Activated naive CD4-positive, alpha-beta T cell treated with anti-CD3 and anti-CD28 coated beads, Interleukin-2, amount 50 U/mL, for 24 hours (primary cell): Measurements from ENCODE around the gene UQCC3.
"Not testable (repeated sequence)": the region's sequence is repeated elsewhere in the genome, so short reads cannot be mapped to it uniquely, and the experiment has no call there.

Experiments used
- H3K27ac Mint-ChIP-seq: one replicate; pipeline ENCODE4 v1.8.0; 2021; ENCODE audit warnings: mild to moderate bottlenecking, mixed read lengths
- H3K27me3 Mint-ChIP-seq: one replicate; pipeline ENCODE4 v1.8.0; 2021; ENCODE audit warnings: mixed read lengths
- H3K36me3 Mint-ChIP-seq: one replicate; pipeline ENCODE4 v1.8.0; 2021; ENCODE audit warnings: mixed read lengths
- H3K4me1 Mint-ChIP-seq: one replicate; pipeline ENCODE4 v1.8.0; 2021; ENCODE audit warnings: mixed read lengths
- H3K4me3 Mint-ChIP-seq: one replicate; pipeline ENCODE4 v1.8.0; 2021; ENCODE audit warnings: mild to moderate bottlenecking, mixed read lengths
- H3K9me3 Mint-ChIP-seq: one replicate; pipeline ENCODE4 v1.8.0; 2021; ENCODE audit warnings: mixed read lengths

UQCC3 gene

GRCh38 chr11:62652161-62653006, 19.1 kb upstream of the UQCC3 start:
- no peaks in the 10 kb centered on the region for H3K36me3 Mint-ChIP-seq
- H3K4me1 Mint-ChIP-seq, result peaks cover 14% of the 10 kb centered on the region
- H3K27ac Mint-ChIP-seq, result peak overlapping the region; percentile 98

DNA sequence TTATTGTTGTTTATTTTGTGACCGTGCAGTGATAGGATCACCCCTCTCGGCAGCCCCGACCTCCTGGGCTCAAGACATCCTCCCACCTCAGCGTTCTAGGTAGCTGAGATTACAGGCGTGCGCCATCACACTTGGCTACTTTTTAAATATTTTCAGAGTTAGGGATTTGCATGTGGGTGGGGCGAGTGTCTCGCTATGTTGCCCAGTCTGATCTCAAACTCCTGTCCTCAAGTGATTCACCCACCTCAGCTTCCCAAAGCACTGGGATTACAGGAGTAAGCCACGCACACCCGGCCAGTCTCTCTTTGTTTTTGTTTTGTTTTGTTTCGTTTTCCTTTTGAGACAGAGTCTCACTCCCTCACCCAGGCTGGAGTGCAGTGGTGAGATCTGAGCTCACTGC, 17.2 kb upstream of the UQCC3 start:
- peaks cover 14% of the 10 kb centered on the region for H3K4me1 Mint-ChIP-seq
- H3K27ac Mint-ChIP-seq, result peak overlapping the region; percentile 65
- H3K9me3 Mint-ChIP-seq, result no peaks in the 10 kb centered on the region
- H3K27me3 Mint-ChIP-seq, result no peaks in the 10 kb centered on the region
- H3K36me3 Mint-ChIP-seq, result no peaks in the 10 kb centered on the region
- H3K4me3 Mint-ChIP-seq, result peak overlapping the region; percentile 57

More at GRCh38 chr11:62652161-62653006, 19.1 kb upstream of the UQCC3 start:
- Mint-ChIP-seq H3K27me3 (no peaks in the 10 kb centered on the region), H3K9me3 (no peaks in the 10 kb centered on the region), H3K4me3 (peak overlapping the region; percentile 93)

DNA sequence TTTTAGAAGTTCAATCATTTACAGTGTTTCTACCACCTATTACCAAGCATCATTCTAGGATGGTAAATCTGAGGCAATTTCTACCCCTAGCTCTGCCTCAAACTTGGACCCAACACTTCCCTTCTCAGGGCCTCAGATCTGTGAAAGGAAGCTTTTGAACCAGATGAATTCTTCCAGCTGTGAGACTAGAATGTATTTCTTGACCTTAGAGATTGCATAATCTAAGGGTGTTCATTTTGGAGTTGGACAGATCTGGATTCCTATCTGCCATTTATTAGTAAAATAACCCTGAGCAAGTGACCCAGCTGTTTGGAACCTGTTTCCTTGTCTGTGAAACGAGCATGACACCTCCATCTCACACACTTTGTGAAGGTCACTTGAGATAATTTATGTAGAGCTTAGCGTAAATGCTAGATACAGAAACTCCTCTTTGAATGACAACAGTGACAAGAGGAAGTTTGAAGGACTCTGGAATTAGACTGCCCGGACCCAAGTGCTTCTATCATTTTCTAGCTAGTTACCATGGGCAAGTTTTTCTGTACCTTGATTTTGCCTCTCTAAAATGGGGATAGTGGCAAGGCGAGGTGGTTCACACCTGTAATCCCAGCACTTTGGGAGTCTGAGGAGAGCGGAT, 14.6 kb upstream of the UQCC3 start:
- Mint-ChIP-seq H3K27ac (peak overlapping the region; percentile 65), H3K9me3 (no peaks in the 10 kb centered on the region), H3K36me3 (no peaks in the 10 kb centered on the region), H3K27me3 (no peaks in the 10 kb centered on the region), H3K4me3 (no peak overlapping the region), H3K4me1 (peaks cover 11% of the 10 kb centered on the region)

DNA sequence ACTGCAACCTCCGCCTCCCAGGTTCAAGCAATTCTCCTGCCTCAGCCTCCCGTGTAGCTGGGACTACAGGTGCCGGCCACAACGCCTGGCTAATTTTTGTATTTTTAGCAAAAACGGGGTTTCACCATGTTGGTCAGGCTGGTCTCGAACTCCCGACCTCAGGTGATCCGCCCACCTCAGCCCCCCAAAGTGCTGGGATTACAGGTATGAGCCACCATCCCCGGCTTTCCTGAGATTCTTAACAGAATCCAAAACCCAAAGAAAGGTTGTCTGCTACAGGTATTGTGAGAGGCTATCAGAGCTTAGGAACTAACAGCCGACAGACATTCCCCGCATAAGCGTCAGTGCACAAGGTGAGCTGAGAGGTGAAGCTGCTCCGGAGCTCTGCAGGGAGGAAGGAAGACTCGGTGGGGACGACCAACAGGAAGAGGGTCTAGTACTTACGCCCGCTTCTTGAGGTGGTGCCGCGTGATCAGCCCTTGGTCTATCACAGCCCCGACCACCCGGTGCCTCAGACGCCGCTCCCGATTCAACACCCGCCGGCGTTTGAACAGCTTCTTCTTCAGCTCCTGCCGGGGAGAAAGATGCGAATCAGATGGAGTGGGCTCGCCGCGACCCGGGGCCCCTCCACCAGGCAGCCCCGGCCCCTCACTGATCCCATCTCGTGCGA, 6.9 kb upstream of the UQCC3 start:
- Mint-ChIP-seq H3K36me3 (peaks cover 13% of the 10 kb centered on the region), H3K4me3 (peak overlapping the region; percentile 98), H3K27ac (peak overlapping the region; percentile 95), H3K27me3 (no peaks in the 10 kb centered on the region), H3K9me3 (no peaks in the 10 kb centered on the region), H3K4me1 (peaks cover 30% of the 10 kb centered on the region)

GRCh38 chr11:62665075-62665598, 6.3 kb upstream of the UQCC3 start, which contains the start of the genes C11orf98 and CSKMT:
Gene C11orf98 (minus strand): TSS chr11:62665210. CDS start chr11:62665169, 41 bp downstream.
Gene CSKMT (plus strand): TSS chr11:62665312. CDS start chr11:62665880, 568 bp downstream.
- H3K27ac Mint-ChIP-seq, result peak within 1 kb of the TSS; percentile 95
- H3K27me3 Mint-ChIP-seq, result no peaks in the 10 kb centered on the region
- H3K4me1 Mint-ChIP-seq, result peaks cover 36% of the 10 kb centered on the region
- peak within 1 kb of the TSS; percentile 98 for H3K4me3 Mint-ChIP-seq
- peaks cover 13% of the 10 kb centered on the region for H3K36me3 Mint-ChIP-seq
- no peaks in the 10 kb centered on the region for H3K9me3 Mint-ChIP-seq

DNA sequence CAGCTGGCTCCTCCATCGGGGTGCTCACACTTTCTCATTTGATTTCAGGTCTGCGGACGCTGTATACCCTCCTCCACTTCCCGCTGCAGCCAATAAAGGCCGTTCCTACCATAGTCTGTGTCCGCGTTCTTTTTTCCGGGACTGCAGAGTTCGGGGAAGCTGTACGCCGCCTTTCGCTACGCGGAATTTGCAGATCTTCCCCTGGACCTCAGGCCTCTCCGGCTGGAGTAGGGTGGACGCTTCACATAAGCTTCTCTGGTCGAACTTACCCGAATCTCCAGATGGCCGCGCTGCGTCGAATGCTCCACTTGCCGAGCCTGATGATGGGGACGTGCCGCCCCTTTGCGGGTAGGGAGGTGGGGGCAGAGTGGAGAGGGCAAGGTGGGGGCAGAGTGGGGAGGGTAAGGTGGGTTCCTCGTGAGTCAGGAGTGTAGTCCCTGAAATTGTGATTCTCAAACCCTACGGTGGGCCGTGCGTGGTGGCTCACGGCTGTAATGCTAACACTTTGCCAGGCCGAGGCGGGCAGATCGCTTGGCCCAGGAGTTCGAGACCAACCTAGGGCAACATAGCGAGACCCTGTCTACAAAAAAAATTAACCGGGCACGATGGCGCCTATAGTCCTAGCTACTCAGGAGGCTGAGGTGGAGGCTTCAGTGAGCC, 5.7 kb upstream of the UQCC3 start:
- H3K9me3 Mint-ChIP-seq, result no peaks in the 10 kb centered on the region
- H3K27me3 Mint-ChIP-seq, result no peaks in the 10 kb centered on the region
- peaks cover 39% of the 10 kb centered on the region for H3K4me1 Mint-ChIP-seq
- peak overlapping the region; percentile 98 for H3K4me3 Mint-ChIP-seq
- H3K27ac Mint-ChIP-seq, result peak overlapping the region; percentile 95
- H3K36me3 Mint-ChIP-seq, result peaks cover 13% of the 10 kb centered on the region

DNA sequence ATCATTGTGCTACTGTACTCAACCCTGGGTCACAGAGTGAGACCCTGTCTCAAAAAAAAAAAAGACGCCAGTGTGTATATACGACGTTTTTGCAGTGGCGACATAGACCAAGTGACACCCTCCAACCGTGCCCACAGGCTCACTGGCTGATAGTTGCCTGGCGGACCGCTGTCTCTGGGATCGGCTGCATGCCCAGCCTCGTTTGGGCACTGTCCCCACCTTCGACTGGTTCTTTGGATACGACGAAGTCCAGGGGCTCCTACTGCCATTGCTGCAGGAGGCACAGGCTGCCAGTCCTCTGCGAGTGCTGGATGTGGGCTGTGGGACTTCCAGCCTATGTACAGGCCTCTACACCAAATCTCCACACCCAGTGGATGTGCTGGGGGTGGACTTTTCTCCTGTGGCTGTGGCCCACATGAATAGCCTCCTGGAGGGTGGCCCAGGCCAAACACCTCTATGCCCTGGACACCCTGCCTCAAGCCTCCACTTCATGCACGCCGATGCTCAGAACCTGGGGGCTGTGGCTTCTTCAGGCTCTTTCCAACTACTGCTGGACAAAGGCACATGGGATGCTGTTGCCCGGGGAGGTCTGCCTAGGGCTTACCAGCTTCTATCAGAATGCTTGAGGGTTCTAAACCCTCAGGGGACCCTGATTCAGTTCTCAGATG, 5.1 kb upstream of the UQCC3 start:
- H3K27ac Mint-ChIP-seq, result peak overlapping the region; percentile 51
- peak overlapping the region; percentile 98 for H3K4me3 Mint-ChIP-seq
- H3K27me3 Mint-ChIP-seq, result no peaks in the 10 kb centered on the region
- H3K4me1 Mint-ChIP-seq, result peaks cover 45% of the 10 kb centered on the region
- H3K9me3 Mint-ChIP-seq, result no peaks in the 10 kb centered on the region
- peaks cover 13% of the 10 kb centered on the region for H3K36me3 Mint-ChIP-seq

GRCh38 chr11:62667460-62667859, 4.0 kb upstream of the UQCC3 start:
- Mint-ChIP-seq H3K4me3 (peak overlapping the region; percentile 98), H3K27ac (peak overlapping the region; percentile 38), H3K36me3 (peaks cover 13% of the 10 kb centered on the region), H3K27me3 (no peaks in the 10 kb centered on the region), H3K4me1 (peaks cover 53% of the 10 kb centered on the region), H3K9me3 (no peaks in the 10 kb centered on the region)

DNA sequence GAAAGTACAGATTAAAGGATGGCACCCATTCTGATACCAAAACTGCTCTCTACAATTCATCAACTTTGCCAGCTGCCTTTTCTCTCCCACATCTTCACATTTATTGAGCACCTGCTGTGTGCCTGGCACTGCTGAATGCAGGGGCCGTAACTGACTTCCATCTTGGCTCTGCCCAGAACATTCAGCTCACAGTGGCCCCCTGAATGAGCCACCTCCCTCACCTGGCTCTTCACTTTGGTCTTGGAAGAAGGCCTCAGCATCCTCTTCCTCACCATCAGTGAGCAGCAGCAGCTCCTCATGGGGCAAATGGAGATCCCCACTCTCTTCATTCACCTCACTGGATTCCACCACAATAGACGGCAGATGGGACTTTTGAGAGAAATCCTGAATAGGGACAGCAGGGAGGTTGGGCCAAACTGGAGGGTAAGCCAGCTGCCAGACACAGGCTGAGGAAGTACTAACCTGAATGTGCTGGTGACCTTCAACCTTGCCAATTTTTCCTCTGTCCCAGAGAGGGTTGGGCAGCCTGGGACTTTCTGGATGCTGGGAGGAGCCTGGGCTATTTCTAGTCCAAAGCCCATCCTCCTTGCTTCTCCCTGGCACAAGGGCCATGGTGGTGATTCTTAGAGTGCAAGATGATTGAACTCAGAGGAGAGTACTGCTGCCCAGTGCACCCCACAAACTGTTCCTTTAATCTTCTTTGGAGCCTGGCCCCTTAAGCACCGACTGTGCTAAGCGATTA, 1.9 kb upstream of the UQCC3 start:
- H3K27ac Mint-ChIP-seq, result peak overlapping the region; percentile 30
- peaks cover 45% of the 10 kb centered on the region for H3K4me1 Mint-ChIP-seq

DNA sequence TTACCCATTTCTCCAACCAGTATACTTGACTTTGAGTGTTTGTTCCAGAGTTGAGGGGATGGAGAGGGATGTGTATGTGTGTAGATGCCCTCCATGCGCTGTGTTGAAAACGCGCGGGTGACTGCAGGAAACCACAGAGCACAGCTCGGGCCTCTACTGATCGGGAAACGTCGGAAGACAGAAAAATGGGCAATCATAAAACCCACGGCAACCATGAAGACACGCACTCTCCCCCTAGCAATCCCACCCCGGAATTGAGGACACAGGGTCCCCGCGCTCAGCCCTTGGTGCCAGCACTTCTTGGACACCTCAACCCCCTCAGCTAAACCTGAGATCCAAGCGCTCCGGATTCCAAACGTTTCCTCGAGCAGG, 251 bp upstream of the UQCC3 start:
- peak overlapping the region; percentile 100 for H3K4me3 Mint-ChIP-seq
- peaks cover 10% of the 10 kb centered on the region for H3K36me3 Mint-ChIP-seq
- H3K4me1 Mint-ChIP-seq, result peaks cover 48% of the 10 kb centered on the region

More for the DNA sequence above, 1.9 kb upstream of the UQCC3 start:
- H3K9me3 Mint-ChIP-seq, result no peaks in the 10 kb centered on the region
- peak overlapping the region; percentile 100 for H3K4me3 Mint-ChIP-seq
- peaks cover 11% of the 10 kb centered on the region for H3K36me3 Mint-ChIP-seq
- no peaks in the 10 kb centered on the region for H3K27me3 Mint-ChIP-seq

GRCh38 chr11:62673196-62673525, 1.7 kb downstream of the UQCC3 start:
- no peaks in the 10 kb centered on the region for H3K9me3 Mint-ChIP-seq
- peaks cover 11% of the 10 kb centered on the region for H3K36me3 Mint-ChIP-seq
- H3K4me3 Mint-ChIP-seq, result peak overlapping the region; percentile 100
- no peak overlapping the region for H3K27ac Mint-ChIP-seq
- peaks cover 47% of the 10 kb centered on the region for H3K4me1 Mint-ChIP-seq
- H3K27me3 Mint-ChIP-seq, result no peaks in the 10 kb centered on the region

More for the DNA sequence above, 251 bp upstream of the UQCC3 start:
- H3K9me3 Mint-ChIP-seq, result no peaks in the 10 kb centered on the region
- H3K27ac Mint-ChIP-seq, result peak overlapping the region; percentile 96
- H3K27me3 Mint-ChIP-seq, result no peaks in the 10 kb centered on the region

- not testable (repeated sequence) for H3K36me3 Mint-ChIP-seq, H3K27me3 Mint-ChIP-seq, H3K9me3 Mint-ChIP-seq, H3K27ac Mint-ChIP-seq, H3K4me3 Mint-ChIP-seq
- peaks cover 42% of the 10 kb centered on the region for H3K4me1 Mint-ChIP-seq
Measured at GRCh38 chr11:62675415-62675814, 3.9 kb downstream of the UQCC3 start.

GRCh38 chr11:62676698-62677097, 5.2 kb downstream of the UQCC3 start:
- Mint-ChIP-seq H3K27me3 (no peaks in the 10 kb centered on the region), H3K4me3 (peak overlapping the region; percentile 90), H3K27ac (peak overlapping the region; percentile 82), H3K36me3 (peaks cover 8% of the 10 kb centered on the region), H3K4me1 (peaks cover 38% of the 10 kb centered on the region), H3K9me3 (no peaks in the 10 kb centered on the region)

DNA sequence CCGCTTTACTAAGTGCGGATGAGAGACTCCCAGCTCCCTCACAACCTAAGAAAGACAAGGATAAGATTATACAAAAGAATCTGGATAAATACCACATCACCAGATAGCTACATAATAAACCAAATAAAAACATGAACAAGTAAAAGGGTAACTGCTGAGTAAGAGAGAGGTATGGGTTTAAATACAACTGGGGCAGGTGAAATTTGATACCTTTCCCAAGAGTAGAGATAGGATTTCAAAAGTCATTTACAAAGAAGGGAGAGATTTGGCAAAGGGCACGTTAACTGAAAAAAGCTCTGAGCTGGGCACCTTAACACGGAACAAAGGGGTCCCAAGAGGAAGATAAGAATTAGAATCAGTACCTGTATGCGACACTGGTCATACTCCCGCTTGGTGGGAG, 5.7 kb downstream of the UQCC3 start:
- Mint-ChIP-seq H3K27me3 (no peaks in the 10 kb centered on the region), H3K9me3 (no peaks in the 10 kb centered on the region), H3K4me1 (peaks cover 36% of the 10 kb centered on the region), H3K27ac (peak overlapping the region; percentile 82), H3K4me3 (peak overlapping the region; percentile 90), H3K36me3 (peaks cover 8% of the 10 kb centered on the region)
